Measurements from ENCODE around the gene FATE1.

Gene FATE1

DNA sequence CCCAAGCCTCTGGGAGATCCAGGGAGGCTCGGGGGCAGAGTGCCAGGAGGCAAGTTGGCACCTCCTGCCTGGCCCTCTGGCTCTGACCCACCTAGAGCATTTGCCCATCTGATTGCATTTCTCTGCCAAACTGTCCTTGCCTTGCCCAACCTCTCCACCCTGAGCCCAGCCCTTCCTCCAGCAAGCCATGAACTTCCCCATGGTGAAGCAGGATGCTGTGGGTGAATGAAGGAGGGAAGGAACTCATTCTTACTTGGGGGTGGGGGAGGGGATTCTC lies 9.4 kb downstream of the FATE1 start:
- Histone ChIP-seq H3K23ac (ENCODE audit: low read length in 2 of 2) (no peak overlapping the region), H3K27me3 (ENCODE audit: control insufficient read depth in 1 of 2, insufficient read depth in 1 of 2, low read length in 2 of 2) (peaks cover 0 to 70% of the 10 kb centered on the region in 2 experiments), H2BK120ac (ENCODE audit: low read depth, low read length) (no peak overlapping the region), H3K9me3 (ENCODE audit: control insufficient read depth, low read length) (no peaks in the 10 kb centered on the region), H3K4me1 (ENCODE audit: control insufficient read depth, insufficient read depth, low read depth, low read length) (no peaks in the 10 kb centered on the region), H3K18ac (ENCODE audit: low read depth in 1 of 2, low read length in 2 of 2) (no peak overlapping the region), H4K91ac (ENCODE audit: low read length) (no peak overlapping the region), H2BK12ac (ENCODE audit: low read length in 2 of 2) (no peak overlapping the region), H4K8ac (ENCODE audit: low read length) (no peak overlapping the region), H3K27ac (ENCODE audit: low read length, poor library complexity, severe bottlenecking) (no peak overlapping the region), H2AK5ac (ENCODE audit: low read length, severe bottlenecking) (no peak overlapping the region), H3K14ac (ENCODE audit: low read length in 2 of 2) (no peak overlapping the region), H3K4me3 (ENCODE audit: insufficient read depth in 1 of 2, low read depth in 1 of 2, low read length in 2 of 2) (no peak overlapping the region), H3K9ac (ENCODE audit: low read length) (no peak overlapping the region), H3K4ac (ENCODE audit: low read depth in 1 of 2, low read length in 2 of 2) (no peak overlapping the region), H3K4me2 (ENCODE audit: low read length, poor library complexity, severe bottlenecking) (no peak overlapping the region), H3K79me1 (replicated peaks; ENCODE audit: low read length, poor library complexity, severe bottlenecking) (no peaks in the 10 kb centered on the region), H3K36me3 (ENCODE audit: control insufficient read depth in 1 of 2, insufficient read depth in 2 of 2, low read depth in 1 of 2, low read length in 2 of 2) (no peaks in the 10 kb centered on the region), H2AFZ (ENCODE audit: low read depth, low read length) (no peak overlapping the region), H2BK5ac (ENCODE audit: low read depth, low read length, poor library complexity, severe bottlenecking) (no peak overlapping the region), H2BK15ac (ENCODE audit: low read depth, poor library complexity, severe bottlenecking) (no peak overlapping the region)
- WGBS: no CpG with 5 or more reads among the region's 1 CpG
- no peak for DNase-seq

DNA sequence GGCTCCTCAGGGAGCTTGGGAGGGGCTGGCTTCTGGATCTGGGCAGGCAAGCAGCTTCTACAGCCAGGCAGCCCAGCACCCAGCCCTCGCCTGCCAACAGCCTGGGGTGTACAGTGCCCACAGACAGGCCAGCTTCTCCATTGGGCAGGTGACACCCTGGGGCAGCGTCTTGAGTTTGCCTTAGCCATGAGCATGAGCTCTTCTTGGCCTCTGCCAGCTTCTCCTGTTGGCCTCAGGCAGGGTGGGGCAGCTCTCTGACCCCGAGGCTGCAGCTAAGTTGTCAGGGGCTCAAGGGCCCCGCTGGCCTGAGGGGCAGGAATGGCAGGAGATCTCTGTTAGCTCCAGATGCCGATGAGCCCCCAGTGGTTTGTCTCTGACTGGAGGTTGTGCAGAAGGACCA lies 10.9 kb downstream of the FATE1 start:
- WGBS: 49% methylated on average over 5 of the region's 5 CpGs
- Histone ChIP-seq H3K4me1 (ENCODE audit: control insufficient read depth, insufficient read depth, low read depth, low read length) (no peaks in the 10 kb centered on the region), H2BK12ac (ENCODE audit: low read length in 2 of 2) (no peak overlapping the region), H3K4ac (ENCODE audit: low read depth in 1 of 2, low read length in 2 of 2) (no peak overlapping the region), H2BK120ac (ENCODE audit: low read depth, low read length) (no peak overlapping the region), H3K27me3 (ENCODE audit: control insufficient read depth in 1 of 2, insufficient read depth in 1 of 2, low read length in 2 of 2) (peaks cover 0 to 65% of the 10 kb centered on the region in 2 experiments), H4K8ac (ENCODE audit: low read length) (no peak overlapping the region), H3K9ac (ENCODE audit: low read length) (no peak overlapping the region), H4K91ac (ENCODE audit: low read length) (no peak overlapping the region), H3K79me1 (replicated peaks; ENCODE audit: low read length, poor library complexity, severe bottlenecking) (no peaks in the 10 kb centered on the region), H3K9me3 (ENCODE audit: control insufficient read depth, low read length) (no peaks in the 10 kb centered on the region), H3K18ac (ENCODE audit: low read depth in 1 of 2, low read length in 2 of 2) (no peak overlapping the region), H2BK15ac (ENCODE audit: low read depth, poor library complexity, severe bottlenecking) (no peak overlapping the region), H2AFZ (ENCODE audit: low read depth, low read length) (no peak overlapping the region), H3K14ac (ENCODE audit: low read length in 2 of 2) (no peak overlapping the region), H3K23ac (ENCODE audit: low read length in 2 of 2) (no peak overlapping the region), H3K4me3 (ENCODE audit: insufficient read depth in 1 of 2, low read depth in 1 of 2, low read length in 2 of 2) (no peak overlapping the region), H3K36me3 (ENCODE audit: control insufficient read depth in 1 of 2, insufficient read depth in 2 of 2, low read depth in 1 of 2, low read length in 2 of 2) (no peaks in the 10 kb centered on the region), H3K4me2 (ENCODE audit: low read length, poor library complexity, severe bottlenecking) (no peak overlapping the region), H2AK5ac (ENCODE audit: low read length, severe bottlenecking) (no peak overlapping the region), H2BK5ac (ENCODE audit: low read depth, low read length, poor library complexity, severe bottlenecking) (no peak overlapping the region), H3K27ac (ENCODE audit: low read length, poor library complexity, severe bottlenecking) (no peak overlapping the region)
- no peak for DNase-seq

DNA sequence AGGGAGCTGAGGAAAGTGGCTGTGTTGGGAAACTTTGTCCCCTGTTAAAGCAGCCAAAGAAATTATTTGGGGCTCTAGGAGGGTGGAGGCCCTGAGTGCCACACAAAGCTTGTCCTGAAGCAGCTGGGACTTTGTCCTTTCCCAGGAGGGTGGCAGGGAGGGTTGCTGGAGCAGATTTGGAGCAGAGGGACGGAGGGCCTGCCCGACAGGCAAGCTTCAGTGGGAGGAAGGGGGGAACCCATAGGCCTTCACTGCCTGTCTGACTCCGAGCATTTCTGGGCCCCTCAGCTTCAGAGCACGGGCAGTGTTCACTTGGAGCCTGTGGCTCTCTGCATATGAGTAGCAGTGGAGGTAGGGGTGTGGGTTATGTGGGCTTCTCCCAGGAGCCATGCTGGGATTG lies 11.5 kb downstream of the FATE1 start:
- no peak overlapping the region for H2AK5ac ChIP-seq (ENCODE audit: low read length, severe bottlenecking)
- no peak overlapping the region for H3K4me3 ChIP-seq (ENCODE audit: insufficient read depth in 1 of 2, low read depth in 1 of 2, low read length in 2 of 2)
- no peaks in the 10 kb centered on the region for H3K4me1 ChIP-seq (ENCODE audit: control insufficient read depth, insufficient read depth, low read depth, low read length)
- peaks cover 0 to 68% of the 10 kb centered on the region in 2 experiments for H3K27me3 ChIP-seq (ENCODE audit: control insufficient read depth in 1 of 2, insufficient read depth in 1 of 2, low read length in 2 of 2)
- no peak overlapping the region for H3K23ac ChIP-seq (ENCODE audit: low read length in 2 of 2)
- no peak overlapping the region for H2BK12ac ChIP-seq (ENCODE audit: low read length in 2 of 2)
- no peak overlapping the region for H3K9ac ChIP-seq (ENCODE audit: low read length)
- no peak overlapping the region for H4K91ac ChIP-seq (ENCODE audit: low read length)
- H4K8ac ChIP-seq (ENCODE audit: low read length): no peak overlapping the region
- no peak for DNase-seq
- H3K4me2 ChIP-seq (ENCODE audit: low read length, poor library complexity, severe bottlenecking): no peak overlapping the region
- no peak overlapping the region for H3K4ac ChIP-seq (ENCODE audit: low read depth in 1 of 2, low read length in 2 of 2)
- no peak overlapping the region for H2BK15ac ChIP-seq (ENCODE audit: low read depth, poor library complexity, severe bottlenecking)
- no peaks in the 10 kb centered on the region for H3K9me3 ChIP-seq (ENCODE audit: control insufficient read depth, low read length)
- no peaks in the 10 kb centered on the region for H3K79me1 ChIP-seq (replicated peaks; ENCODE audit: low read length, poor library complexity, severe bottlenecking)
- H3K18ac ChIP-seq (ENCODE audit: low read depth in 1 of 2, low read length in 2 of 2): no peak overlapping the region
- no peak overlapping the region for H3K27ac ChIP-seq (ENCODE audit: low read length, poor library complexity, severe bottlenecking)
- H3K14ac ChIP-seq (ENCODE audit: low read length in 2 of 2): no peak overlapping the region
- no peak overlapping the region for H2BK5ac ChIP-seq (ENCODE audit: low read depth, low read length, poor library complexity, severe bottlenecking)
- WGBS: 72% methylated on average over 4 of the region's 4 CpGs
- no peak overlapping the region for H2BK120ac ChIP-seq (ENCODE audit: low read depth, low read length)
- H3K36me3 ChIP-seq (ENCODE audit: control insufficient read depth in 1 of 2, insufficient read depth in 2 of 2, low read depth in 1 of 2, low read length in 2 of 2): no peaks in the 10 kb centered on the region
- no peak overlapping the region for H2AFZ ChIP-seq (ENCODE audit: low read depth, low read length)

DNA sequence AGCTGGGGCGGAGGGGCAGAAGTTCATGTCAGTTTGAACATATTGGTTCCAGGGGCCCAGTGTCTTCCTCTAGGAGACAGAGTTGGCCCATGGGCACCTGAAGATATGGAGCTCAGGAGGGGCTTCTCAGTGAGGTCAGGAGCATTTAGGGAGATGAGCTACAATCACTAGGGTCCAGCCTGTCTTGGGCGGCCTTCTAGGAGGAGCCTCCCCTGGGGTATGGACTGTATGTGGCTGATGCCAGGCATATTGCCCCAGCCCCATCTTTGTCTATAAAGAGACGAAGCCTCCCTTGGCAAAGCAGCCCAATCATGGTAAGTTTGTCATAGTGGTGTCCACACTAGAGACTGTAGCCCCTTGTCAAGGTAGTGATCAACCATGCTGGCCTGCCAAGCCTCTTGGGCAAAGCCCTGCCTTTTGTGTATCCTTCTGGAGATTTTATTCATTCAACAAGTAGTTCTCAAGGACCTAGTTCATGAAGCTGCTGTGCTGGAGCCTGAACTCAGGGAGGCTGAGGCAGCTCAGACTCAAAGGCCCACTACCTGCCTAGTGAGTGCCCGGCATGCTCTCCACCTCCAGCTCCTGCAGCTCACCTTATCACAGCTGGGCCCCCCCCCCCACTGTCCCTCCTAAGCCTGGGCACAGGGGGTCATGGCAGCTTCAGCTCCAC lies 13.4 kb downstream of the FATE1 start:
- H3K4me3 ChIP-seq (ENCODE audit: insufficient read depth in 1 of 2, low read depth in 1 of 2, low read length in 2 of 2): no peak overlapping the region
- no peak overlapping the region for H2BK5ac ChIP-seq (ENCODE audit: low read depth, low read length, poor library complexity, severe bottlenecking)
- no peak overlapping the region for H4K91ac ChIP-seq (ENCODE audit: low read length)
- no peak for DNase-seq
- H2BK12ac ChIP-seq (ENCODE audit: low read length in 2 of 2): no peak overlapping the region
- H2AFZ ChIP-seq (ENCODE audit: low read depth, low read length): no peak overlapping the region
- no peaks in the 10 kb centered on the region for H3K36me3 ChIP-seq (ENCODE audit: control insufficient read depth in 1 of 2, insufficient read depth in 2 of 2, low read depth in 1 of 2, low read length in 2 of 2)
- no peak overlapping the region for H4K8ac ChIP-seq (ENCODE audit: low read length)
- H3K9me3 ChIP-seq (ENCODE audit: control insufficient read depth, low read length): no peaks in the 10 kb centered on the region
- no peaks in the 10 kb centered on the region for H3K4me1 ChIP-seq (ENCODE audit: control insufficient read depth, insufficient read depth, low read depth, low read length)
- no peaks in the 10 kb centered on the region for H3K79me1 ChIP-seq (replicated peaks; ENCODE audit: low read length, poor library complexity, severe bottlenecking)
- no peak overlapping the region for H3K9ac ChIP-seq (ENCODE audit: low read length)
- H3K27ac ChIP-seq (ENCODE audit: low read length, poor library complexity, severe bottlenecking): no peak overlapping the region
- H3K27me3 ChIP-seq (ENCODE audit: control insufficient read depth in 1 of 2, insufficient read depth in 1 of 2, low read length in 2 of 2): peaks cover 0 to 79% of the 10 kb centered on the region in 2 experiments
- H3K18ac ChIP-seq (ENCODE audit: low read depth in 1 of 2, low read length in 2 of 2): no peak overlapping the region
- WGBS: 62% methylated on average over 4 of the region's 4 CpGs
- H3K4ac ChIP-seq (ENCODE audit: low read depth in 1 of 2, low read length in 2 of 2): no peak overlapping the region
- H2BK15ac ChIP-seq (ENCODE audit: low read depth, poor library complexity, severe bottlenecking): no peak overlapping the region
- H2BK120ac ChIP-seq (ENCODE audit: low read depth, low read length): no peak overlapping the region
- H3K23ac ChIP-seq (ENCODE audit: low read length in 2 of 2): no peak overlapping the region
- no peak overlapping the region for H2AK5ac ChIP-seq (ENCODE audit: low read length, severe bottlenecking)
- no peak overlapping the region for H3K14ac ChIP-seq (ENCODE audit: low read length in 2 of 2)
- H3K4me2 ChIP-seq (ENCODE audit: low read length, poor library complexity, severe bottlenecking): no peak overlapping the region

All from mesenchymal stem cell (in vitro differentiated cells and primary cell).